K562 (cell line): ENCODE results near the gene MTERF4. TPM values are rescaled to one million over a fixed set of nuclear protein-coding genes. Genes with fewer than 3 reads are reported as not detected.

Experiments used
- ATAC-seq: fragments of 200-7000 bp; cut with Tn5 transposase; 3 replicates; pipeline ENCODE4 v1.9.1; 2020; ENCODE audit warnings: moderate library complexity
- BruUV-seq: library from RNA; stranded (reverse); fragments of 400-500 nt; replicated peaks from 2 replicates; lab custom pipeline; 2021; lab: Mats Ljungman, UMichigan
- CTCF ChIA-PET: fragments of 300-600 bp; formaldehyde crosslinking; extraction: SDS; loops from one replicate; lab custom pipeline; 2021; ENCODE audit warnings: low intra/inter-chr PET ratio; lab: Yijun Ruan, JAX
- POLR2A ChIA-PET: fragments of 300-600, 350-650 bp; sonication (Branson Sonifier 250); formaldehyde crosslinking; extraction: SDS; loops from one replicate; lab custom pipeline; 2021; ENCODE audit warnings: antibody characterized with exemption, inconsistent platforms; lab: Yijun Ruan, JAX
- DNase-seq, 4 experiments: peaks; one replicate each; pipeline versions ENCODE4 v3.0.0 to v3.0.0-alpha.2; 2011 to 2018; ENCODE audit warnings: low spot score in 3 of 4, mixed read lengths in 3 of 4; ENCODE audit errors: extremely low read depth in 1 of 4
- FAIRE-seq: peaks from 2 replicates; lab custom pipeline; 2011; peaks lifted over from hg19 to GRCh38; lab: Jason Lieb, UNC
- H2AFZ ChIP-seq: 2 replicates; pipeline ENCODE4 v1.6.0; 2011; ENCODE audit warnings: low read depth, low read length, control low read depth, inconsistent platforms
- H3K27ac ChIP-seq: fragments of 200-600 bp; 3 replicates; pipeline ENCODE4 v1.8.0; 2011; ENCODE audit warnings: low read depth, mild to moderate bottlenecking, control low read depth, inconsistent platforms, low read length, moderate library complexity, mixed read lengths; ENCODE audit errors: extremely low read depth
- H3K27me3 ChIP-seq, 2 experiments: fragments of 300-600 bp in 1 of 2; 2 replicates in 1 of 2; 3 replicates in 1 of 2; pipeline versions ENCODE4 v1.6.0 to v1.8.0; 2011; ENCODE audit warnings: inconsistent platforms in 2 of 2, low read length in 2 of 2, mild to moderate bottlenecking in 1 of 2, mixed read lengths in 1 of 2, moderate library complexity in 1 of 2; ENCODE audit not compliant: control insufficient read depth in 2 of 2, insufficient read depth in 2 of 2
- H3K36me3 ChIP-seq: fragments of 300-600 bp; 3 replicates; pipeline ENCODE4 v1.8.0; 2011; ENCODE audit warnings: mild to moderate bottlenecking, low read length, inconsistent platforms; ENCODE audit not compliant: control insufficient read depth, insufficient read depth
- H3K4me1 ChIP-seq, 2 experiments: fragments of 200-600 bp in 1 of 2; replicated peaks in 1 of 2; 2 replicates in 1 of 2; 3 replicates in 1 of 2; pipeline versions ENCODE4 v1.5.1 to v1.8.0; 2011; ENCODE audit warnings: inconsistent platforms in 2 of 2, low read length in 2 of 2, mild to moderate bottlenecking in 1 of 2, mixed read lengths in 1 of 2, moderate library complexity in 1 of 2; ENCODE audit not compliant: control insufficient read depth in 2 of 2, insufficient read depth in 2 of 2
- H3K4me2 ChIP-seq: 2 replicates; pipeline ENCODE4 v1.6.1; 2011; ENCODE audit warnings: low read length, control low read depth, inconsistent platforms, mixed read lengths; ENCODE audit not compliant: insufficient read depth
- H3K4me3 ChIP-seq: fragments of 200-600 bp; sonication (generic), shearing (Covaris generic); 2 replicates; pipeline ENCODE4 v1.5.1; 2016; ENCODE audit warnings: control low read depth, inconsistent platforms
- H3K79me2 ChIP-seq: fragments of 200-600 bp; 3 replicates; pipeline ENCODE4 v1.8.0; 2011; ENCODE audit warnings: low read length, inconsistent platforms; ENCODE audit not compliant: control insufficient read depth, insufficient read depth
- H3K9ac ChIP-seq, 2 experiments: 2 replicates each; pipeline versions ENCODE4 v1.6.0 to v1.6.1; 2011; ENCODE audit warnings: low read depth in 2 of 2, low read length in 2 of 2, control low read depth in 1 of 2, inconsistent platforms in 1 of 2, mild to moderate bottlenecking in 1 of 2, mixed read lengths in 1 of 2; ENCODE audit not compliant: insufficient read depth in 1 of 2
- H3K9me1 ChIP-seq: one replicate; pipeline ENCODE4 v1.6.0; 2011; ENCODE audit warnings: inconsistent platforms, mild to moderate bottlenecking, low read length, moderate library complexity; ENCODE audit not compliant: control insufficient read depth, insufficient read depth
- H3K9me3 ChIP-seq: replicated peaks from 2 replicates; pipeline ENCODE4 v1.5.1; 2011; ENCODE audit warnings: low read depth, low read length, inconsistent platforms; ENCODE audit not compliant: control insufficient read depth, insufficient read depth
- H4K20me1 ChIP-seq: replicated peaks from 2 replicates; pipeline ENCODE4 v1.6.1; 2011; ENCODE audit warnings: low read length, inconsistent platforms, mixed read lengths; ENCODE audit not compliant: control insufficient read depth, insufficient read depth
- SIRT6 ChIP-seq: IDR thresholded peaks from one replicate; pipeline ENCODE4 v1.6.1; 2012; ENCODE audit warnings: low read depth, mild to moderate bottlenecking, control low read depth, inconsistent platforms, low read length, moderate library complexity
- TBP ChIP-seq: optimal IDR thresholded peaks from 2 replicates; pipeline ENCODE3; 2011; ENCODE audit warnings: low read depth, low read length, improper control_type of control experiment
- ZNF3 ChIP-seq: fragments of 250-450 bp; sonication (Bioruptor Pico); IDR thresholded peaks from 2 replicates; pipeline ENCODE4 v1.5.0; 2021; ENCODE audit warnings: mild to moderate bottlenecking, moderate library complexity
- ZNF717 ChIP-seq: fragments of 250-450 bp; sonication (Bioruptor Pico); IDR thresholded peaks from 2 replicates; pipeline ENCODE4 v1.5.0; 2021
- WGBS: fragments of 100-300 bp; shearing (Covaris generic); methylation state at CpG from one replicate; pipeline ENCODE4 v1.1.6; 2016; ENCODE audit warnings: low coverage, mixed read lengths; ENCODE audit not compliant: insufficient coverage; ENCODE audit errors: missing lambda C conversion rate; 5-methylcytosine and 5-hydroxymethylcytosine counted together
- in situ Hi-C: fragments of 300-500 bp; cut with MboI; formaldehyde crosslinking; loops from 4 replicates; pipeline ENCODE4 v1.15.0; 2018; ENCODE audit warnings: inconsistent platforms, mixed read lengths
- intact Hi-C: fragments of 100-400 bp; cut with micrococcal nuclease; formaldehyde crosslinking; loops from 2 replicates; pipeline ENCODE4 v1.14.2; 2022
- polyA plus RNA-seq, 8 experiments: library from polyadenylated mRNA; depleted of rRNA in 4 of 8; stranded (reverse) in 5 of 8; unstranded in 3 of 8; fragments of >200 nt; fragmentation: Nextera tagmentation in 2 of 8; fragmentation: Illumina TruSeq in 1 of 8; extraction: Ambion mirVana in 2 of 8; extraction: Trizol in 1 of 8; gene quantifications; 2 replicates each; pipeline versions ENCODE4 v1.2.1 to v1.2.3, GENCODE V29; 2011 to 2014; ENCODE audit warnings: inconsistent platforms in 1 of 8, missing spikeins in 1 of 8
- total RNA-seq, 7 experiments: library from RNA; depleted of rRNA in 6 of 7; stranded (reverse); fragments of >200 nt in 6 of 7; fragmentation: Illumina TruSeq in 2 of 7; extraction: Trizol in 2 of 7; gene quantifications; 2 replicates each; pipeline versions ENCODE4 v1.2.1 to v1.2.3, GENCODE V29; 2011 to 2021; ENCODE audit warnings: low replicate concordance in 1 of 7
- TF ChIP-seq, protein P1 (sequence below): fragments of 450-650 bp; IDR thresholded peaks from 2 replicates; pipeline ENCODE4 v1.6.1; 2017; ENCODE audit warnings: antibody characterized with exemption
- TF ChIP-seq, protein P2 (sequence below): sonication (generic); formaldehyde crosslinking; IDR thresholded peaks from 2 replicates; pipeline ENCODE4 v1.8.0; 2022; ENCODE audit warnings: missing genetic modification reagents, mild to moderate bottlenecking, moderate library complexity, borderline replicate concordance
- TF ChIP-seq, protein P3 (sequence below): sonication (generic); formaldehyde crosslinking; IDR thresholded peaks from 2 replicates; pipeline ENCODE4 v1.8.0; 2023; ENCODE audit warnings: missing genetic modification reagents, mild to moderate bottlenecking, borderline replicate concordance

Gene MTERF4
- total and polyA plus RNA-seq, 9 of the 15 experiments (the other 6 are each of a cell fraction or from before 2014, with no cell fraction given): 15.3 to 29.6 (median 21.2) TPM

DNA sequence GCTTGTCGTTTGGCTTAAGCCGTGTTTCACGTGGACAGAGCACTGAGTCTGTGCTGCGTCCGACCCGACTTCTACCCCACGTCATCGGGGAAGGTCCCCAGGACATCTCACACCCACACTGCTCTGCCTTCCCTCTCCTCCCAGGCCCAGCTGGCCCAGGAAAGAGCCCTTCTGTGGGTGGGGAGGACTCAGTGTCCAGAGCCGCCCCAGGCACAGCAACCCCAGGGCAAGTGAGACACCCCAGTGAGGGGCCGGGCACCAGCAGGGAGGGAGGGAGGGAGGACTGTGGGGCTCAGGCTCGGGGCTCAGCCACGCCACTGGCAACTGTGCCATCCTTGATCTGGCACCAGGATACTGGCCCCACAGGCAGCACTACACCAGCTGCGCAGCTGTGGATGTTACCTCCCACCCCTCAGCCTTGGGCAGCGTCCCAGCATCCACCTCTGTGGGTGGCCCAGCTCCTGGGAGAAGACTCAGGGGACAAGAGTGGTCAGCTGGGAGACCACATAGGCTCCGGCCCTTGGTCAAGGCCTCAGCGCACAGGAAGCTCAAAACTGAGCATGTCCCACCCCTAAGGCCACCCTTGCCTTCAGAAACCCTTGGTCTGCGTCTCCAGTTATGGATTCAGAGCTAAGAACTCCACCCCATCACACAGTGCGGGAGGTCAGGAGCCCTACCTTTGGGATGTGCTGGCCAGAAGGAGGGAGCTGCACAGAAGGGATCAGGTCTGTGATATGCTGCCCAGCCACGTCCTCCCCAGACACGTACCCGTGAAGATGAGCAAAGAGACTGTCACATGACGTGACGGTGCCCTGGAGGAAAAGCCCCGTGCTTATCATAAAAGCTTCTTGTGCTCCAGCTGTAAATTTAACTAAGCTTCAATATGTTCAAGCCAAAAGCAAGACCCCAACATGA is 35.4 kb upstream of the MTERF4 start:
- Histone ChIP-seq H3K4me3 (no peak overlapping the region), H3K9me3 (no peaks in the 10 kb centered on the region), H3K4me1 (0 out of 5 replicates have a peak, but pooled peaks cover 0 to 6% of the 10 kb centered on the region in 2 experiments), H3K79me2 (no peaks in the 10 kb centered on the region), H3K27ac (no peak overlapping the region), H3K27me3 (no peaks in the 10 kb centered on the region), H2AFZ (no peak overlapping the region), H3K9me1 (no peaks in the 10 kb centered on the region), H3K9ac (no peak overlapping the region), H3K4me2 (no peak overlapping the region), H4K20me1 (no peaks in the 10 kb centered on the region), H3K36me3 (peaks cover 33% of the 10 kb centered on the region; the same call in 1 of the 3 replicates)
- BruUV-seq: no TSS peak
- CTCF ChIA-PET: no interaction called here
- POLR2A ChIA-PET: interaction anchor here (0.6 to 1.2 kb wide), 5 partner anchors 10 to 389 kb away, joined by 3 to 5 read pairs (median 4); partner anchors contain the start of genes PASK and PPP1R7
- no peak for ATAC-seq
- in situ Hi-C loops (no loop called here), intact Hi-C loops (no loop called here)
- no peak for FAIRE-seq
- no peak for DNase-seq
- 91% methylated on average over 10 of the region's 24 CpGs for WGBS
- TF ChIP-seq TBP (no peak), ZNF717 (CRISPR knock-in tag) (no peak), ZNF3 (no peak), SIRT6 (no peak)
- TF ChIP-seq, protein P1, sequence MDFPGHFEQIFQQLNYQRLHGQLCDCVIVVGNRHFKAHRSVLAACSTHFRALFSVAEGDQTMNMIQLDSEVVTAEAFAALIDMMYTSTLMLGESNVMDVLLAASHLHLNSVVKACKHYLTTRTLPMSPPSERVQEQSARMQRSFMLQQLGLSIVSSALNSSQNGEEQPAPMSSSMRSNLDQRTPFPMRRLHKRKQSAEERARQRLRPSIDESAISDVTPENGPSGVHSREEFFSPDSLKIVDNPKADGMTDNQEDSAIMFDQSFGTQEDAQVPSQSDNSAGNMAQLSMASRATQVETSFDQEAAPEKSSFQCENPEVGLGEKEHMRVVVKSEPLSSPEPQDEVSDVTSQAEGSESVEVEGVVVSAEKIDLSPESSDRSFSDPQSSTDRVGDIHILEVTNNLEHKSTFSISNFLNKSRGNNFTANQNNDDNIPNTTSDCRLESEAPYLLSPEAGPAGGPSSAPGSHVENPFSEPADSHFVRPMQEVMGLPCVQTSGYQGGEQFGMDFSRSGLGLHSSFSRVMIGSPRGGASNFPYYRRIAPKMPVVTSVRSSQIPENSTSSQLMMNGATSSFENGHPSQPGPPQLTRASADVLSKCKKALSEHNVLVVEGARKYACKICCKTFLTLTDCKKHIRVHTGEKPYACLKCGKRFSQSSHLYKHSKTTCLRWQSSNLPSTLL: no peak
- TF ChIP-seq, protein P2, sequence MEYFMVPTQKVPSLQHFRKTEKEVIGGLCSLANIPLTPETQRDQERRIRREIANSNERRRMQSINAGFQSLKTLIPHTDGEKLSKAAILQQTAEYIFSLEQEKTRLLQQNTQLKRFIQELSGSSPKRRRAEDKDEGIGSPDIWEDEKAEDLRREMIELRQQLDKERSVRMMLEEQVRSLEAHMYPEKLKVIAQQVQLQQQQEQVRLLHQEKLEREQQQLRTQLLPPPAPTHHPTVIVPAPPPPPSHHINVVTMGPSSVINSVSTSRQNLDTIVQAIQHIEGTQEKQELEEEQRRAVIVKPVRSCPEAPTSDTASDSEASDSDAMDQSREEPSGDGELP (CRISPR knock-in tag): no peak
- TF ChIP-seq, protein P3, sequence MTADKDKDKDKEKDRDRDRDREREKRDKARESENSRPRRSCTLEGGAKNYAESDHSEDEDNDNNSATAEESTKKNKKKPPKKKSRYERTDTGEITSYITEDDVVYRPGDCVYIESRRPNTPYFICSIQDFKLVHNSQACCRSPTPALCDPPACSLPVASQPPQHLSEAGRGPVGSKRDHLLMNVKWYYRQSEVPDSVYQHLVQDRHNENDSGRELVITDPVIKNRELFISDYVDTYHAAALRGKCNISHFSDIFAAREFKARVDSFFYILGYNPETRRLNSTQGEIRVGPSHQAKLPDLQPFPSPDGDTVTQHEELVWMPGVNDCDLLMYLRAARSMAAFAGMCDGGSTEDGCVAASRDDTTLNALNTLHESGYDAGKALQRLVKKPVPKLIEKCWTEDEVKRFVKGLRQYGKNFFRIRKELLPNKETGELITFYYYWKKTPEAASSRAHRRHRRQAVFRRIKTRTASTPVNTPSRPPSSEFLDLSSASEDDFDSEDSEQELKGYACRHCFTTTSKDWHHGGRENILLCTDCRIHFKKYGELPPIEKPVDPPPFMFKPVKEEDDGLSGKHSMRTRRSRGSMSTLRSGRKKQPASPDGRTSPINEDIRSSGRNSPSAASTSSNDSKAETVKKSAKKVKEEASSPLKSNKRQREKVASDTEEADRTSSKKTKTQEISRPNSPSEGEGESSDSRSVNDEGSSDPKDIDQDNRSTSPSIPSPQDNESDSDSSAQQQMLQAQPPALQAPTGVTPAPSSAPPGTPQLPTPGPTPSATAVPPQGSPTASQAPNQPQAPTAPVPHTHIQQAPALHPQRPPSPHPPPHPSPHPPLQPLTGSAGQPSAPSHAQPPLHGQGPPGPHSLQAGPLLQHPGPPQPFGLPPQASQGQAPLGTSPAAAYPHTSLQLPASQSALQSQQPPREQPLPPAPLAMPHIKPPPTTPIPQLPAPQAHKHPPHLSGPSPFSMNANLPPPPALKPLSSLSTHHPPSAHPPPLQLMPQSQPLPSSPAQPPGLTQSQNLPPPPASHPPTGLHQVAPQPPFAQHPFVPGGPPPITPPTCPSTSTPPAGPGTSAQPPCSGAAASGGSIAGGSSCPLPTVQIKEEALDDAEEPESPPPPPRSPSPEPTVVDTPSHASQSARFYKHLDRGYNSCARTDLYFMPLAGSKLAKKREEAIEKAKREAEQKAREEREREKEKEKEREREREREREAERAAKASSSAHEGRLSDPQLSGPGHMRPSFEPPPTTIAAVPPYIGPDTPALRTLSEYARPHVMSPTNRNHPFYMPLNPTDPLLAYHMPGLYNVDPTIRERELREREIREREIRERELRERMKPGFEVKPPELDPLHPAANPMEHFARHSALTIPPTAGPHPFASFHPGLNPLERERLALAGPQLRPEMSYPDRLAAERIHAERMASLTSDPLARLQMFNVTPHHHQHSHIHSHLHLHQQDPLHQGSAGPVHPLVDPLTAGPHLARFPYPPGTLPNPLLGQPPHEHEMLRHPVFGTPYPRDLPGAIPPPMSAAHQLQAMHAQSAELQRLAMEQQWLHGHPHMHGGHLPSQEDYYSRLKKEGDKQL (CRISPR knock-in tag): no peak
